Tibial nerve (tissue), 4 donors: ENCODE data around the gene CNIH3. TPM values are rescaled to one million over a fixed set of nuclear protein-coding genes. Genes with fewer than 3 reads are reported as not detected.

Source experiments
- DNase-seq, 2 donors: peaks; one replicate each; pipeline ENCODE4 v3.0.0-alpha.2; 2019; ENCODE audit warnings: low spot score in 2 of 2
- H3K27ac ChIP-seq, 4 donors: fragments of 200-600 bp; sonication (generic) in 3 of 4; one replicate each; pipeline ENCODE4 v1.5.1; 2017 to 2019; ENCODE audit warnings: mild to moderate bottlenecking in 1 of 4
- H3K27me3 ChIP-seq, 2 donors: fragments of 200-600 bp; sonication (generic) in 1 of 2; one replicate each; pipeline versions ENCODE4 v1.5.1 to v1.6.0; 2017 to 2019
- H3K36me3 ChIP-seq, 3 donors: fragments of 200-600 bp; sonication (generic); one replicate each; pipeline ENCODE4 v1.5.1; 2018 to 2019
- H3K4me1 ChIP-seq, 4 donors: fragments of 200-600 bp; sonication (generic) in 3 of 4; one replicate each; pipeline ENCODE4 v1.5.1; 2017 to 2019
- H3K4me3 ChIP-seq, 4 donors: fragments of 200-600 bp; sonication (generic) in 3 of 4; one replicate each; pipeline ENCODE4 v1.5.1; 2017 to 2019; ENCODE audit warnings: mild to moderate bottlenecking in 1 of 4, moderate library complexity in 1 of 4
- H3K9me3 ChIP-seq, 4 donors: fragments of 200-600 bp; sonication (generic) in 3 of 4; one replicate each; pipeline ENCODE4 v1.5.1; 2017 to 2019
- CTCF ChIP-seq, 5 experiments: fragments of 200-600 bp in 3 of 5; fragments of 450-650 bp in 2 of 5; sonication (generic) in 3 of 5; IDR thresholded peaks; one replicate each; pipeline ENCODE4 v1.5.1; 2016 to 2019; ENCODE audit warnings: antibody characterized with exemption in 5 of 5, mild to moderate bottlenecking in 3 of 5, moderate library complexity in 2 of 5
- EP300 ChIP-seq, 2 donors: sonication (generic); formaldehyde crosslinking; IDR thresholded peaks; one replicate each; pipeline ENCODE4 v1.6.1; 2017; ENCODE audit warnings: antibody characterized with exemption in 2 of 2, mild to moderate bottlenecking in 1 of 2
- POLR2A ChIP-seq, 2 donors: fragments of 450-650 bp; IDR thresholded peaks; one replicate each; pipeline ENCODE4 v1.6.1; 2017; ENCODE audit warnings: antibody characterized with exemption in 2 of 2, mild to moderate bottlenecking in 2 of 2, moderate library complexity in 2 of 2
- WGBS, 2 donors: methylation state at CpG; one replicate each; pipeline ENCODE4 v1.1.5; 2018; 5-methylcytosine and 5-hydroxymethylcytosine counted together
- total RNA-seq, 4 donors: library from RNA; depleted of rRNA; stranded (reverse); fragments of >200 nt; gene quantifications; one replicate each; pipeline ENCODE4 v1.1.0, GENCODE V29; 2016

The CNIH3 gene
- total RNA-seq, 4 donors from 2014 or later: 1.8 to 7.6 (median 4.7) TPM

GRCh38 chr1:224727351-224728289 is 111.5 kb downstream of the CNIH3 start:
- peak overlapping the region in 2 of 4 donors; percentile 73 to 85 for H3K27ac ChIP-seq
- H3K9me3 ChIP-seq: no peaks in the 10 kb centered on the region
- WGBS, 2 donors: 78 to 85% methylated on average over 6 of the region's 6 CpGs
- no peak overlapping the region for H3K4me3 ChIP-seq
- DNase-seq: no peak
- no peaks in the 10 kb centered on the region for H3K27me3 ChIP-seq
- H3K4me1 ChIP-seq: peaks cover 0 to 22% (median 3%) of the 10 kb centered on the region in 4 donors
- no peak for TF ChIP-seq POLR2A (IDR thresholded peaks at IDR 0.05)
- no peaks in the 10 kb centered on the region for H3K36me3 ChIP-seq

- 75 to 77% methylated on average over 1 of the region's 1 CpG for WGBS, 2 donors
- H3K4me3 ChIP-seq: no peak overlapping the region
- DNase-seq: no peak
- TF ChIP-seq POLR2A (IDR thresholded peaks at IDR 0.05) (no peak), CTCF (IDR thresholded peaks at IDR 0.05) (no peak), EP300 (IDR thresholded peaks at IDR 0.05) (no peak)
- no peaks in the 10 kb centered on the region for H3K27me3 ChIP-seq
- H3K4me1 ChIP-seq: peaks cover 0 to 25% (median 3%) of the 10 kb centered on the region in 4 donors
- H3K9me3 ChIP-seq: no peaks in the 10 kb centered on the region
- no peaks in the 10 kb centered on the region for H3K36me3 ChIP-seq
- no peak overlapping the region for H3K27ac ChIP-seq
These were observed 114.4 kb downstream of the CNIH3 start for GRCh38 chr1:224730540-224730939.

GRCh38 chr1:224730965-224731364 is 114.8 kb downstream of the CNIH3 start:
- Histone ChIP-seq H3K9me3 (no peaks in the 10 kb centered on the region), H3K36me3 (no peaks in the 10 kb centered on the region), H3K27me3 (no peaks in the 10 kb centered on the region), H3K4me3 (no peak overlapping the region), H3K27ac (peak overlapping the region in 1 of 4 donors; percentile 16), H3K4me1 (peaks cover 0 to 25% (median 3%) of the 10 kb centered on the region in 4 donors)
- DNase-seq: no peak
- TF ChIP-seq EP300 (IDR thresholded peaks at IDR 0.05) (no peak), POLR2A (IDR thresholded peaks at IDR 0.05) (no peak)

- Histone ChIP-seq H3K27me3 (no peaks in the 10 kb centered on the region), H3K36me3 (no peaks in the 10 kb centered on the region), H3K4me3 (no peak overlapping the region), H3K27ac (no peak overlapping the region), H3K9me3 (no peaks in the 10 kb centered on the region), H3K4me1 (peaks cover 0 to 20% (median 4%) of the 10 kb centered on the region in 4 donors)
- TF ChIP-seq EP300 (IDR thresholded peaks at IDR 0.05) (no peak), CTCF (IDR thresholded peaks at IDR 0.05) (no peak), POLR2A (IDR thresholded peaks at IDR 0.05) (no peak)
- 64 to 83% methylated on average over 3 of the region's 3 CpGs for WGBS, 2 donors
- no peak for DNase-seq
These were observed 115.5 kb downstream of the CNIH3 start for GRCh38 chr1:224731633-224732032.

- H3K4me3 ChIP-seq: no peak overlapping the region
- 61 to 62% methylated on average over 9 of the region's 9 CpGs for whole genome bisulfite sequencing, 2 donors
- DNase-seq: no peak
- H3K9me3 ChIP-seq: no peaks in the 10 kb centered on the region
- no peaks in the 10 kb centered on the region for H3K36me3 ChIP-seq
- no peaks in the 10 kb centered on the region for H3K27me3 ChIP-seq
- TF ChIP-seq CTCF (IDR thresholded peaks at IDR 0.05) (no peak), EP300 (IDR thresholded peaks at IDR 0.05) (no peak), POLR2A (IDR thresholded peaks at IDR 0.05) (no peak)
- H3K27ac ChIP-seq: peak overlapping the region in 2 of 4 donors; percentile 60 to 75
- H3K4me1 ChIP-seq: peaks cover 0 to 20% (median 9%) of the 10 kb centered on the region in 4 donors
These were observed 116.4 kb downstream of the CNIH3 start for GRCh38 chr1:224732377-224733026.
